C4-2B (cell line): ENCODE measurements around the gene GSK3B.

Experiments used
- ZFX ChIP-seq: fragments of 450-650 bp; IDR thresholded peaks from 2 replicates; pipeline ENCODE4 v1.6.1; 2017
- TF ChIP-seq, protein P1 (sequence below): fragments of 450-650 bp; conservative IDR thresholded peaks from 2 replicates; pipeline ENCODE4 v1.5.1; 2017; ENCODE audit warnings: mild to moderate bottlenecking

DNA sequence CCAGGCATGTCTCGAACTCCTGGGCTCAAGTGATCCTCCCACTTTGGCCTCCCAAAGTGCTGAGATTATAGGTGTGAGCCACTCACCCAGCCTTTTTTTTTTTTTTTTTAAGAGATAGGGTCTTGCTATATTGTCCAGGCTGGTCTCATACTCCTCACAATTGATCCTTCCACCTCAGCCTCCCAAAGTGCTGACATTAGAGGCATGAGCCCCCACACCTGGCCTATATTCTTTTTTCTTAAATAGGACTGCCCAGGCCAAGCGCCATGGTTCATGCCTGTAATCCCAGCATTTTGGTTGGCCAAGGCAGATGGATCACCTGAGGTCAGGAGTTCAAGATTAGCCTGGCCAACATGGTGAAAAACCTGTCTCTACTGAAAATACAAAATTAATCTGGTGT lies 299.8 kb downstream of the GSK3B start:
- TF ChIP-seq, protein P1, sequence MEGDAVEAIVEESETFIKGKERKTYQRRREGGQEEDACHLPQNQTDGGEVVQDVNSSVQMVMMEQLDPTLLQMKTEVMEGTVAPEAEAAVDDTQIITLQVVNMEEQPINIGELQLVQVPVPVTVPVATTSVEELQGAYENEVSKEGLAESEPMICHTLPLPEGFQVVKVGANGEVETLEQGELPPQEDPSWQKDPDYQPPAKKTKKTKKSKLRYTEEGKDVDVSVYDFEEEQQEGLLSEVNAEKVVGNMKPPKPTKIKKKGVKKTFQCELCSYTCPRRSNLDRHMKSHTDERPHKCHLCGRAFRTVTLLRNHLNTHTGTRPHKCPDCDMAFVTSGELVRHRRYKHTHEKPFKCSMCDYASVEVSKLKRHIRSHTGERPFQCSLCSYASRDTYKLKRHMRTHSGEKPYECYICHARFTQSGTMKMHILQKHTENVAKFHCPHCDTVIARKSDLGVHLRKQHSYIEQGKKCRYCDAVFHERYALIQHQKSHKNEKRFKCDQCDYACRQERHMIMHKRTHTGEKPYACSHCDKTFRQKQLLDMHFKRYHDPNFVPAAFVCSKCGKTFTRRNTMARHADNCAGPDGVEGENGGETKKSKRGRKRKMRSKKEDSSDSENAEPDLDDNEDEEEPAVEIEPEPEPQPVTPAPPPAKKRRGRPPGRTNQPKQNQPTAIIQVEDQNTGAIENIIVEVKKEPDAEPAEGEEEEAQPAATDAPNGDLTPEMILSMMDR, result no peak
- no peak for TF ChIP-seq ZFX
